A549 treated with Hydrocortisone at 1 μM for 4 hours (cell line): Measurements from ENCODE around the gene CD2BP2. TPM values are rescaled to one million over a fixed set of nuclear protein-coding genes. Genes with fewer than 3 reads are reported as not detected.

ENCODE experiments used
- total RNA-seq: library from RNA; stranded (reverse); fragments of 200-300 nt; extraction: Qiagen RNA extraction; gene quantifications from 5 replicates; pipeline ENCODE4 v1.2.3, GENCODE V29; 2022

The CD2BP2 gene
- 61.2 to 68.0 TPM (median 65.7 TPM) in 5 replicates for total RNA-seq

DNA sequence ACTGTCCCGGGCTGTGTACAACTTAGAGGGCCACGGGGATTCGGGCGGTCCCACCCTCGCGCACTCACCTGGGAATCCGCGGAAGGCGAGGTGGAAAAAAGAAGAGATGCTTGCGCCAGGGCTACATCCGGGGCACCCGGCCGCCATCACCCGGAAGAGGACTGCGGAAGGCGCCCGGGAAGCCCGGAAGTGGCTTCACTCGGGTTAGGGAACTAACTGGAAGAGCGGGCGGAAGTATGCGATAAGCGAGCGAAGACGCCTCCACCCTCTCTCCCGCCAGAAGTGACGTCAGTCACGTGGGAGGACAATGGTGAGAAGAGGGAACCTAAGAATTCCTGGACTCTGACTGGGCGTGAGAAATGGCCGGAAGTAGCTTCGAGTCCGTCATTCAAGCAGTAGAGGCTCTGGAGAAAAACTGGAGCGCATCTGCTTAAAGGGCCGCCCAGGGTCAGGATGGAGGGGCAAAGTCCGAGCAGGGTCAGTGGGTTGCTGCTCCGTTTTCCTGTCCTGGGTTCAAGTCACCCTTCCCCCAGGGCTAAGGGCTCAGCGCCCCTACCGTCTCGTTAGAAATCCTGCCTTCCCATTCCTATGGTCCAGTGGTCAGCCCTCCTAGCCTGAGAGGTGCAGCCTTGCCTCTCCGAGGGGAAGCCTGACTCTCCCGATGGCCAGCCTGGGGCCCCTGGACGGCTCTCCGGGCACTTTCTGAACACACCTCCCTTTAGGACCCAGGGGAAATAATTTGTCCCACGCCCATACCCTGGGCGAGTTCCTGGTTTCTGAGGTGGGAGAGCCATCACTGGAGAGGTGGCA lies at the start of gene CD2BP2:
CD2BP2 (minus strand) TSS at position 165 of the 810 bp plus-strand sequence. CDS start 627 bp downstream, outside the sequence.

DNA sequence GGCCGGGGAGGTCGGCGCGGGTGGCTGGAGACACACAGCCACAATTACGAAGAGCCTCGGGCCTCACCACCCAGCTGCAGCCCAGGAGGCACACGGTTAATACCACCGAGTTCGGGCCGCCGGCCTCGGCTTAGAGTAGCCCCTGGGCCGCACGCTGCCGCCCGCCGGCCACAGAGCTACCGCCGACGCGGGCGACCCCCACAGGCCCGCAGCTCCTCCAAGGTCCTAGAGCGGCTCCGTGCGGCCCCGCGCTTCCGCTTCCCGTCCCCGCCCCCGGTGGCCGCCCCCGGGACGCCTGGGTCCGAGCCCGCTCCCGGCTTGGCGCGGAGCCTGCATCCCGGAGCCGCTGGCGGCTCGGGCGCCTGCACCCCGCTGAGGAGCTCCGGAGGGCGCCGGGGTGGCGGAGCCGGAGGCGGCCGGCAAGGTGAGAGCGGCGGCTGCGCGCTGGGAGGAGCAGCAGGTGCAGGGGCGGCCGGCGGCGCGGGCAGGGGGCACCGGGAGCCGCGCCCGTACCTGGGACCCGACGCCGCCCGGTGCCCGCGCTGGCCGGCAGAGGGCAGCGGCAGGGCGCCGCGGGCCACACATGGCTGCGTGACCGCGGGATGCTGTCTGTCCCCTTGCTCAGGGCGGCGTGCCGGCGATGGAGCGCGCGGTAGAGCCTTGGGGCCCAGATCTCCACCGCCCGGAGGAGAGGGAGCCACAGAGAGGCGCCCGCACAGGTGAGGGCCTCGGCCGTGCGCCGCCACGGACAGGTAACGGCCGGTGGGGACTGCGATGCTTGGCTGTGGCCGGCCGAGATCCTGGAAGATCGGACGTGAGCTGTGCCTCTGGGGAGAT lies 40.3 kb upstream of the CD2BP2 start, which contains the start of gene ZNF48:
ZNF48 (plus strand) TSS at position 266 of the 837 bp plus-strand sequence; CDS start at position 641, 375 bp downstream.

GRCh38 chr16:30382111-30382881 lies 27.2 kb upstream of the CD2BP2 start, which contains the start of gene SEPTIN1:
Gene SEPTIN1, minus strand, starts transcription at chr16:30382561. Its CDS starts 19 bp downstream, at chr16:30382542.

DNA sequence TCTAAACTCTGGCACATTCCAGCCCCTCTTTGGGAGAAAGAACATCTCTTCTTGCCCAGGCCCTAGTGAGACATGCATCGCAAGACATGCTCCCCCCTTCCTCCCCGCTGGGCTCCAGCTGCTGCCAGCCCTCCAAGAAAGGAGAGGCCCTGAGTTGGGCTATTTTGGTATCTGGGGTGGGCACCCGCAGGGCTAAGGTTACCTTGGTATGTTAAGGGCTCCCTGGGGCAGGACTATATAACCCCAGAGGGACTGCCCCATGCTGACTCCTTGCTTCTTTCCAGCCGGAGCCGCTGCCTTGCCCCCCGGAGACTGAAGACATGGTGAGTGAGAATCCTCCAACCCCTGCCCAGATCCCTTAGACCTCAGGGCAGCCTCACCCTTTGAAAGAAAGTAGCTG lies 19.4 kb upstream of the CD2BP2 start, which contains the start of gene MYL11:
MYL11 (plus strand) TSS at position 265 of the 400 bp plus-strand sequence; CDS start at position 321, 56 bp downstream.

GRCh38 chr16:30370456-30371247 lies 15.5 kb upstream of the CD2BP2 start, which contains the start of gene TBC1D10B:
Gene TBC1D10B, minus strand, starts transcription at chr16:30370494. Its CDS starts 311 bp downstream, at chr16:30370183.

Other genes starting within 250 kb of the CD2BP2 start
- gene GDPD3, start 241.8 kb downstream of the CD2BP2 start, total RNA-seq = 1.2 to 1.5 TPM (median 1.3 TPM) in 5 replicates
- 32.3 to 36.4 TPM (median 35.2 TPM) in 5 replicates for gene MAPK3, start 232.1 kb downstream of the CD2BP2 start, total RNA-seq
- gene CORO1A, start 171.7 kb downstream of the CD2BP2 start, total RNA-seq = 1.9 to 2.9 TPM (median 2.8 TPM) in 5 replicates
- 98.3 to 218 TPM (median 209 TPM) in 5 replicates for gene BOLA2B, start 161.6 kb downstream of the CD2BP2 start, total RNA-seq
- gene SLX1A, start 161.4 kb downstream of the CD2BP2 start, total RNA-seq = 7.8 to 14.7 TPM (median 13.7 TPM) in 5 replicates
- gene SULT1A3, start 156.1 kb downstream of the CD2BP2 start, total RNA-seq = 4.9 to 10.8 TPM (median 7.0 TPM) in 5 replicates
- gene NPIPB13, start 106.8 kb downstream of the CD2BP2 start, total RNA-seq = 1.7 to 3.0 TPM (median 2.7 TPM) in 5 replicates
- gene TBC1D10B, start 15.2 kb upstream of the CD2BP2 start, total RNA-seq = 26.1 to 31.4 TPM (median 28.8 TPM) in 5 replicates
- gene MYL11, start 19.5 kb upstream of the CD2BP2 start, total RNA-seq = 0.39 to 0.67 TPM in 2 of 5 replicates, not detected in the others
- gene SEPTIN1, start 27.3 kb upstream of the CD2BP2 start, total RNA-seq = 0.97 to 2.6 TPM (median 2.1 TPM) in 5 replicates
- 12.3 to 13.4 TPM (median 12.9 TPM) in 5 replicates for gene ZNF48, start 40.1 kb upstream of the CD2BP2 start, total RNA-seq
- 2.9 to 6.5 TPM (median 5.4 TPM) in 5 replicates for gene ZNF771, start 52.3 kb upstream of the CD2BP2 start, total RNA-seq
- 106 to 133 TPM (median 129 TPM) in 5 replicates for gene DCTPP1, start 74.7 kb upstream of the CD2BP2 start, total RNA-seq
- gene SEPHS2, start 90.6 kb upstream of the CD2BP2 start, total RNA-seq = 45.4 to 50.6 TPM (median 46.4 TPM) in 5 replicates
- 0.03 to 0.18 TPM (median 0.09 TPM) in 5 replicates for gene ITGAL, start 117.4 kb upstream of the CD2BP2 start, total RNA-seq
- gene ZNF768, start 171.3 kb upstream of the CD2BP2 start, total RNA-seq = 43.1 to 47.3 TPM (median 44.9 TPM) in 5 replicates
- gene ZNF747, start 179.6 kb upstream of the CD2BP2 start, total RNA-seq = 4.0 to 5.0 TPM (median 4.5 TPM) in 5 replicates
- 5.1 to 6.1 TPM (median 5.6 TPM) in 5 replicates for gene ZNF764, start 203.1 kb upstream of the CD2BP2 start, total RNA-seq
- 5.9 to 6.7 TPM (median 6.1 TPM) in 5 replicates for gene ZNF688, start 216.4 kb upstream of the CD2BP2 start, total RNA-seq
- gene ZNF785, start 230.4 kb upstream of the CD2BP2 start, total RNA-seq = not detected in 5 replicates